Measurements from ENCODE around the gene PTGR3.

GRCh38 chr18:75211953-75212750 is 3.2 kb upstream of the PTGR3 start:
- TF ChIP-seq CTCF (IDR thresholded peaks at IDR 0.05): no peak
- TF ChIP-seq POLR2A (IDR thresholded peaks at IDR 0.05): no peak

Measured in esophagus squamous epithelium (tissue), 4 donors.